IMR-90 (cell line): ENCODE data around the gene GPC5. TPM values are rescaled to one million over a fixed set of nuclear protein-coding genes. Genes with fewer than 3 reads are reported as not detected.

Source experiments
- ATAC-seq: fragments of 200-7000 bp; cut with Tn5 transposase; 2 replicates; pipeline ENCODE4 v1.9.1; 2020; ENCODE audit warnings: low read depth, mild to moderate bottlenecking, moderate library complexity
- BruUV-seq: library from RNA; stranded (reverse); fragments of 400-500 nt; replicated peaks from 2 replicates; lab custom pipeline; 2021; lab: Mats Ljungman, UMichigan
- CTCF ChIA-PET: fragments of 300-600 bp; formaldehyde crosslinking; extraction: SDS; loops from one replicate; lab custom pipeline; 2021; ENCODE audit warnings: antibody characterized with exemption; lab: Yijun Ruan, JAX
- POLR2A ChIA-PET: fragments of 300-600 bp; sonication (Branson Sonifier 250); formaldehyde crosslinking; loops from one replicate; lab custom pipeline; 2022; ENCODE audit warnings: antibody characterized with exemption; ENCODE audit not compliant: unreplicated experiment; lab: Charles Lee
- DNase-seq: peaks from one replicate; pipeline ENCODE4 v3.0.0; 2013
- H2AFZ ChIP-seq: replicated peaks from 2 replicates; pipeline ENCODE3; 2013; ENCODE audit warnings: low read length, mild to moderate bottlenecking; ENCODE audit not compliant: poor library complexity
- H2AK5ac ChIP-seq: 2 replicates; pipeline ENCODE4 v1.6.1; 2013; ENCODE audit warnings: low read depth, low read length, inconsistent platforms
- H2AK9ac ChIP-seq: replicated peaks from 2 replicates; pipeline ENCODE3; 2013; ENCODE audit warnings: mild to moderate bottlenecking, low read depth, low read length, moderate library complexity; ENCODE audit not compliant: poor library complexity
- H2BK120ac ChIP-seq: 2 replicates; pipeline ENCODE4 v1.6.1; 2013; ENCODE audit warnings: low read depth, low read length, inconsistent platforms
- H2BK15ac ChIP-seq: 3 replicates; pipeline ENCODE4 v1.6.1; 2013; ENCODE audit warnings: low read depth, low read length, inconsistent platforms
- H2BK20ac ChIP-seq: 2 replicates; pipeline ENCODE4 v1.6.1; 2013; ENCODE audit warnings: low read depth, mild to moderate bottlenecking, inconsistent platforms, low read length, moderate library complexity
- H2BK5ac ChIP-seq: 2 replicates; pipeline ENCODE4 v1.6.1; 2013; ENCODE audit warnings: mild to moderate bottlenecking, low read depth, low read length, inconsistent platforms; ENCODE audit not compliant: poor library complexity, severe bottlenecking
- H3K14ac ChIP-seq: replicated peaks from 2 replicates; pipeline ENCODE4 v1.6.1; 2013; ENCODE audit warnings: low read depth, low read length, inconsistent platforms
- H3K18ac ChIP-seq: 2 replicates; pipeline ENCODE4 v1.6.1; 2013; ENCODE audit warnings: low read depth, low read length, control low read depth
- H3K23ac ChIP-seq: 2 replicates; pipeline ENCODE4 v1.6.1; 2013; ENCODE audit warnings: low read depth, low read length, inconsistent platforms
- H3K27ac ChIP-seq: 2 replicates; pipeline ENCODE4 v1.5.1; 2013; ENCODE audit warnings: mild to moderate bottlenecking, control low read depth, low read length; ENCODE audit not compliant: insufficient read depth
- H3K27me3 ChIP-seq: 2 replicates; pipeline ENCODE4 v1.6.1; 2013; ENCODE audit warnings: low read length; ENCODE audit not compliant: control insufficient read depth, insufficient read depth
- H3K36me3 ChIP-seq: 2 replicates; pipeline ENCODE4 v1.6.1; 2013; ENCODE audit warnings: low read length, mixed read lengths; ENCODE audit not compliant: control insufficient read depth, insufficient read depth
- H3K4ac ChIP-seq: 2 replicates; pipeline ENCODE4 v1.6.1; 2013; ENCODE audit warnings: low read depth, low read length, inconsistent platforms
- H3K4me1 ChIP-seq: 2 replicates; pipeline ENCODE4 v1.6.1; 2013; ENCODE audit warnings: low read length, mixed read lengths; ENCODE audit not compliant: control insufficient read depth, insufficient read depth
- H3K4me2 ChIP-seq: 2 replicates; pipeline ENCODE4 v1.6.1; 2013; ENCODE audit warnings: low read depth, mild to moderate bottlenecking, control low read depth, low read length, moderate library complexity
- H3K4me3 ChIP-seq: 2 replicates; pipeline ENCODE4 v1.5.1; 2013; ENCODE audit warnings: low read depth, mild to moderate bottlenecking, control low read depth, low read length, moderate library complexity; ENCODE audit not compliant: insufficient read depth
- H3K56ac ChIP-seq: 2 replicates; pipeline ENCODE4 v1.6.1; 2013; ENCODE audit warnings: low read length, inconsistent platforms; ENCODE audit not compliant: insufficient read depth; ENCODE audit errors: extremely low read depth
- H3K79me1 ChIP-seq, 2 experiments: 2 replicates each; pipeline ENCODE4 v1.6.1; 2013; ENCODE audit warnings: low read length in 2 of 2, inconsistent platforms in 1 of 2, low read depth in 1 of 2
- H3K9ac ChIP-seq: 2 replicates; pipeline ENCODE4 v1.6.1; 2013; ENCODE audit warnings: low read depth, low read length, control low read depth
- H3K9me1 ChIP-seq: 2 replicates; pipeline ENCODE4 v1.6.1; 2013; ENCODE audit warnings: low read length, inconsistent platforms; ENCODE audit not compliant: insufficient read depth
- H3K9me3 ChIP-seq: 2 replicates; pipeline ENCODE4 v1.6.1; 2013; ENCODE audit warnings: low read length; ENCODE audit not compliant: control insufficient read depth, insufficient read depth
- H4K20me1 ChIP-seq: 2 replicates; pipeline ENCODE4 v1.6.1; 2013; ENCODE audit warnings: low read length, inconsistent platforms; ENCODE audit not compliant: insufficient read depth
- H4K5ac ChIP-seq: 2 replicates; pipeline ENCODE4 v1.6.1; 2013; ENCODE audit warnings: mild to moderate bottlenecking, low read depth, low read length, control low read depth
- H4K8ac ChIP-seq, 2 experiments: 2 replicates each; pipeline ENCODE4 v1.6.1; 2013; ENCODE audit warnings: low read depth in 2 of 2, low read length in 2 of 2, control low read depth in 1 of 2, inconsistent platforms in 1 of 2
- H4K91ac ChIP-seq: 2 replicates; pipeline ENCODE4 v1.6.1; 2013; ENCODE audit warnings: low read depth, low read length, inconsistent platforms; ENCODE audit not compliant: insufficient read depth
- BHLHE40 ChIP-seq: fragments of 150-350 bp; IDR thresholded peaks from 2 replicates; pipeline ENCODE4 v1.6.1; 2016; ENCODE audit warnings: mild to moderate bottlenecking, low read depth, low read length
- CEBPB ChIP-seq: IDR thresholded peaks from 2 replicates; pipeline ENCODE4 v1.6.1; 2012; ENCODE audit warnings: low read depth, low read length, improper control_type of control experiment
- CHD1 ChIP-seq: IDR thresholded peaks from 2 replicates; pipeline ENCODE4 v1.6.1; 2012; ENCODE audit warnings: low read depth, low read length, improper control_type of control experiment
- CTCF ChIP-seq: conservative IDR thresholded peaks from 2 replicates; pipeline ENCODE4 v1.5.1; 2012; ENCODE audit warnings: mild to moderate bottlenecking, low read depth, low read length, improper control_type of control experiment
- ELK1 ChIP-seq: fragments of 150-350 bp; IDR thresholded peaks from 2 replicates; pipeline ENCODE4 v1.6.1; 2016; ENCODE audit warnings: low read depth, mild to moderate bottlenecking, low read length, moderate library complexity, borderline replicate concordance
- FOS ChIP-seq: fragments of 150-350 bp; IDR thresholded peaks from 2 replicates; pipeline ENCODE4 v1.6.1; 2016; ENCODE audit warnings: low read depth, low read length
- MAFK ChIP-seq: IDR thresholded peaks from 2 replicates; pipeline ENCODE4 v1.6.1; 2012; ENCODE audit warnings: low read depth, low read length, improper control_type of control experiment
- MAZ ChIP-seq: IDR thresholded peaks from 2 replicates; pipeline ENCODE4 v1.6.1; 2012; ENCODE audit warnings: low read depth, mild to moderate bottlenecking, low read length, improper control_type of control experiment, moderate library complexity, borderline replicate concordance
- MXI1 ChIP-seq: IDR thresholded peaks from 2 replicates; pipeline ENCODE4 v1.6.1; 2012; ENCODE audit warnings: low read depth, mild to moderate bottlenecking, low read length, moderate library complexity, borderline replicate concordance
- NFE2L2 ChIP-seq: fragments of 150-350 bp; IDR thresholded peaks from 2 replicates; pipeline ENCODE4 v1.6.1; 2016; ENCODE audit warnings: low read depth, mild to moderate bottlenecking, low read length
- POLR2A ChIP-seq: IDR thresholded peaks from 2 replicates; pipeline ENCODE4 v1.6.1; 2012; ENCODE audit warnings: mild to moderate bottlenecking, low read depth, low read length
- RAD21 ChIP-seq: IDR thresholded peaks from 2 replicates; pipeline ENCODE4 v1.6.1; 2012; ENCODE audit warnings: low read length, improper control_type of control experiment
- RCOR1 ChIP-seq: IDR thresholded peaks from 2 replicates; pipeline ENCODE4 v1.6.1; 2012; ENCODE audit warnings: mild to moderate bottlenecking, low read length, improper control_type of control experiment; ENCODE audit not compliant: insufficient replicate concordance
- RFX5 ChIP-seq: IDR thresholded peaks from 2 replicates; pipeline ENCODE4 v1.8.0; 2012; ENCODE audit warnings: low read depth, mild to moderate bottlenecking, low read length, moderate library complexity
- SMC3 ChIP-seq: fragments of 150-350 bp; IDR thresholded peaks from 2 replicates; pipeline ENCODE4 v1.6.1; 2016; ENCODE audit warnings: low read depth, mild to moderate bottlenecking, antibody characterized with exemption, low read length, moderate library complexity
- USF2 ChIP-seq: fragments of 150-350 bp; IDR thresholded peaks from 2 replicates; pipeline ENCODE4 v1.6.1; 2017; ENCODE audit warnings: mild to moderate bottlenecking, antibody characterized with exemption, low read length, low read depth
- WGBS, 2 experiments: methylation state at CpG; one replicate each; pipeline versions ENCODE4 v1.1.5 to v1.1.7; 2013; ENCODE audit warnings: missing lambda C conversion rate in 2 of 2; ENCODE audit not compliant: insufficient read length in 1 of 2; ENCODE audit errors: extremely low coverage in 2 of 2; 5-methylcytosine and 5-hydroxymethylcytosine counted together
- dilution Hi-C: fragments of 300-500 bp; cut with HindIII; formaldehyde crosslinking; loops from one replicate; pipeline ENCODE4 v1.14.3; 2018; ENCODE audit warnings: low sequenced_read_pairs; ENCODE audit not compliant: unreplicated experiment
- in situ Hi-C: fragments of 300-500 bp; cut with MboI; formaldehyde crosslinking; loops from 3 replicates; pipeline ENCODE4 v1.14.3; 2019; ENCODE audit warnings: low sequenced_read_pairs, inconsistent platforms, mixed read lengths
- intact Hi-C: fragments of 100-400 bp; cut with micrococcal nuclease; formaldehyde crosslinking; loops from 2 replicates; pipeline ENCODE4 v1.10.0; 2022
- polyA plus RNA-seq, 3 experiments: library from polyadenylated mRNA; depleted of rRNA; stranded (reverse); fragments of >200 nt; gene quantifications; 2 replicates each; pipeline ENCODE4 v1.2.3, GENCODE V29; 2012; ENCODE audit warnings: low replicate concordance in 1 of 3
- total RNA-seq: library from RNA; depleted of rRNA; stranded (reverse); fragments of >200 nt; gene quantifications from 2 replicates; pipeline ENCODE4 v1.2.3, GENCODE V29; 2012

GPC5 gene
- total and polyA plus RNA-seq, 2 of the 4 experiments (the other 2 are of a cell fraction), result 0.94 to 1.8 TPM

GRCh38 chr13:91358387-91358782 is 40.0 kb upstream of the GPC5 start:
- no peak for ATAC-seq

More at GRCh38 chr13:91358387-91358782, 40.0 kb upstream of the GPC5 start:
- Histone ChIP-seq H2BK120ac (no peak overlapping the region), H2BK15ac (no peak overlapping the region), H4K20me1 (no peaks in the 10 kb centered on the region), H3K9me1 (0 out of 2 replicates have a peak, but pooled peaks cover 4% of the 10 kb centered on the region), H4K5ac (no peak overlapping the region), H3K79me1 (peaks cover 4% of the 10 kb centered on the region in 2 experiments; a peak in 3 of 4 replicates), H3K18ac (no peak overlapping the region), H3K9me3 (no peaks in the 10 kb centered on the region), H3K36me3 (peaks cover 7% of the 10 kb centered on the region), H2AK5ac (no peak overlapping the region), H3K9ac (no peak overlapping the region), H3K4me1 (no peaks in the 10 kb centered on the region), H3K14ac (no peak overlapping the region), H3K56ac (no peak overlapping the region), H3K4me3 (no peak overlapping the region), H2AFZ (no peak overlapping the region), H3K27me3 (no peaks in the 10 kb centered on the region), H2BK20ac (no peak overlapping the region), H4K91ac (no peak overlapping the region), H3K23ac (no peak overlapping the region), H4K8ac (no peak overlapping the region), H3K27ac (no peak overlapping the region), H2BK5ac (no peak overlapping the region), H2AK9ac (no peak overlapping the region), H3K4me2 (no peak overlapping the region), H3K4ac (no peak overlapping the region)
- POLR2A ChIA-PET, result no interaction called here
- CTCF ChIA-PET, result interaction anchor here (0.8 kb wide), 1 partner anchor 9 kb away, joined by 4 read pairs; no protein-coding TSS in a partner anchor
- no CpG with 5 or more reads among the region's 2 CpGs for WGBS, 2 experiments
- intact Hi-C loops, result no loop called here
- dilution Hi-C loops, result no loop called here
- TF ChIP-seq MAFK, result no peak
- no peak for TF ChIP-seq CHD1
- no peak for TF ChIP-seq USF2
- no peak for TF ChIP-seq RAD21
- TF ChIP-seq CEBPB, result no peak
- TF ChIP-seq CTCF, result no peak
- TF ChIP-seq NFE2L2, result no peak
- no peak for TF ChIP-seq MAZ
- no peak for TF ChIP-seq ELK1
- TF ChIP-seq RCOR1, result no peak
- TF ChIP-seq SMC3, result no peak
- TF ChIP-seq RFX5, result no peak
- no peak for TF ChIP-seq MXI1
- TF ChIP-seq POLR2A, result no peak
- no peak for TF ChIP-seq FOS
- TF ChIP-seq BHLHE40, result no peak
- BruUV-seq, result no TSS peak
- in situ Hi-C loops, result no loop called here
- no peak for DNase-seq
